GM12891 (cell line): Measurements from ENCODE around the gene EHD1.

Experiments used
- POLR2A ChIP-seq: IDR thresholded peaks from 2 replicates; pipeline ENCODE4 v1.6.1; 2011; ENCODE audit warnings: low read depth, low read length, control low read depth
- POLR2AphosphoS5 ChIP-seq: IDR thresholded peaks from 2 replicates; pipeline ENCODE4 v1.6.1; 2011; ENCODE audit warnings: low read depth, low read length, control low read depth
- TAF1 ChIP-seq: IDR thresholded peaks from 2 replicates; pipeline ENCODE4 v1.6.1; 2011; ENCODE audit warnings: low read depth, low read length, control low read depth

- TF ChIP-seq POLR2A = no peak
- no peak for TF ChIP-seq TAF1
- no peak for TF ChIP-seq POLR2AphosphoS5
These were observed 30.3 kb upstream of the EHD1 start for GRCh38 chr11:64908766-64909165.
